ENCODE measurements around the gene DLG5. TPM values are rescaled to one million over a fixed set of nuclear protein-coding genes. Genes with fewer than 3 reads are reported as not detected.

The DLG5 gene
- total and polyA plus RNA-seq, 10 of the 15 experiments (the other 5 are each of a cell fraction or from before 2014, with no cell fraction given) = 0.18 to 6.6 (median 2.7) TPM

GRCh38 chr10:77843264-77843663, 83.3 kb downstream of the DLG5 start:
- RAD21 ChIA-PET (ENCODE audit: unreplicated experiment) = no interaction called here
- Histone ChIP-seq H3K27me3 (replicated peaks in 1 of 2; ENCODE audit: control insufficient read depth in 2 of 2, insufficient read depth in 2 of 2, low read length in 1 of 2) (no peaks in the 10 kb centered on the region), H3K36me3 (ENCODE audit: control insufficient read depth in 2 of 2, insufficient read depth in 2 of 2, low read length in 1 of 2) (peaks cover 0 to 3% of the 10 kb centered on the region in 2 experiments; a peak in 3 of 4 replicates), H3K27ac (ENCODE audit: control insufficient read depth, insufficient read depth) (no peak overlapping the region), H3K4me3 (no peak overlapping the region), H3K79me2 (ENCODE audit: control insufficient read depth, insufficient read depth, low read length) (no peaks in the 10 kb centered on the region), H3K4me2 (ENCODE audit: control insufficient read depth, insufficient read depth) (no peak overlapping the region), H3K9me3 (replicated peaks; ENCODE audit: control insufficient read depth, insufficient read depth, low read length) (no peaks in the 10 kb centered on the region), H3K4me1 (ENCODE audit: control insufficient read depth, insufficient read depth, low read length) (peaks cover under 1% of the 10 kb centered on the region; the same call in 1 of the 2 replicates), H4K20me1 (ENCODE audit: control insufficient read depth, insufficient read depth) (no peaks in the 10 kb centered on the region), H3K9ac (ENCODE audit: control insufficient read depth, insufficient read depth, low read length) (no peak overlapping the region), H2AFZ (ENCODE audit: control insufficient read depth, low read depth, low read length) (no peak overlapping the region)
- WGBS (ENCODE audit: insufficient coverage, insufficient replicate concordance, low lambda C conversion rate, missing lambda C conversion rate) = 74% methylated on average over 11 of the region's 11 CpGs
- SMC1A ChIA-PET (ENCODE audit: uncharacterized antibody, unreplicated experiment) = no interaction called here
- no peak for DNase-seq (ENCODE audit: low read depth, low spot score)
- CTCF ChIA-PET = no interaction called here
- intact Hi-C loops (cut with micrococcal nuclease; ENCODE audit: unreplicated experiment) = no loop called here
- no TSS peak for BruUV-seq (replicated peaks)
- POLR2A ChIA-PET = no interaction called here
- FAIRE-seq = no peak
- in situ Hi-C loops (cut with MboI) = no loop called here
- ATAC-seq = no peak
- no peak for TF ChIP-seq ZSCAN29 (IDR thresholded peaks at IDR 0.05)
- TF ChIP-seq HSF1 (IDR thresholded peaks at IDR 0.05; ENCODE audit: low read depth, low read length) = no peak
- TF ChIP-seq SP1 (IDR thresholded peaks at IDR 0.05; ENCODE audit: low read depth, low read length) = no peak
- no peak for TF ChIP-seq WRNIP1 (IDR thresholded peaks at IDR 0.05; ENCODE audit: borderline replicate concordance, low read depth, low read length)
- no peak for TF ChIP-seq CTCF (IDR thresholded peaks at IDR 0.05 in 2 of 3, conservative IDR thresholded peaks at IDR 0.05 in 1 of 3; ENCODE audit: control insufficient read depth in 2 of 3, extremely low read depth in 1 of 3, insufficient read depth in 1 of 3, low read depth in 3 of 3, low read length in 3 of 3)
- TF ChIP-seq RFX5 (IDR thresholded peaks at IDR 0.05; ENCODE audit: low read depth, low read length) = no peak
- TF ChIP-seq CEBPZ (IDR thresholded peaks at IDR 0.05; ENCODE audit: low read depth, low read length) = no peak
- TF ChIP-seq TCF7 (IDR thresholded peaks at IDR 0.05; ENCODE audit: borderline replicate concordance) = no peak
- no peak for TF ChIP-seq ZNF24 (IDR thresholded peaks at IDR 0.05)
- TF ChIP-seq MEF2B (IDR thresholded peaks at IDR 0.05; ENCODE audit: partially characterized antibody, poor library complexity, severe bottlenecking) = no peak
- no peak for TF ChIP-seq ZBTB11 (CRISPR knock-in tag; IDR thresholded peaks at IDR 0.05)
